Glutamatergic neuron (in vitro differentiated cells): ENCODE measurements around the gene SUSD6. TPM values are rescaled to one million over a fixed set of nuclear protein-coding genes. Genes with fewer than 3 reads are reported as not detected.
A peak's percentile ranks its signal among the peaks of the same experiment; 100 is the strongest.

ENCODE experiments used
- DNase-seq: peaks from one replicate; pipeline ENCODE4 v3.0.0; 2022
- H3K27ac Mint-ChIP-seq: one replicate; pipeline ENCODE4 v1.8.0; 2020; ENCODE audit warnings: mild to moderate bottlenecking, mixed read lengths, inconsistent platforms; ENCODE audit not compliant: unreplicated experiment
- H3K27me3 Mint-ChIP-seq: one replicate; pipeline ENCODE4 v1.8.0; 2020; ENCODE audit warnings: mild to moderate bottlenecking, moderate library complexity, mixed read lengths, inconsistent platforms; ENCODE audit not compliant: unreplicated experiment
- H3K36me3 Mint-ChIP-seq: one replicate; pipeline ENCODE4 v1.8.0; 2020; ENCODE audit warnings: mild to moderate bottlenecking, mixed read lengths, inconsistent platforms; ENCODE audit not compliant: unreplicated experiment
- H3K4me1 Mint-ChIP-seq: one replicate; pipeline ENCODE4 v1.8.0; 2020; ENCODE audit warnings: mild to moderate bottlenecking, low read depth, mixed read lengths, inconsistent platforms; ENCODE audit not compliant: unreplicated experiment
- H3K4me3 Mint-ChIP-seq: one replicate; pipeline ENCODE4 v1.8.0; 2020; ENCODE audit warnings: mild to moderate bottlenecking, mixed read lengths, inconsistent platforms; ENCODE audit not compliant: unreplicated experiment
- H3K9me3 Mint-ChIP-seq: one replicate; pipeline ENCODE4 v1.8.0; 2020; ENCODE audit warnings: mild to moderate bottlenecking, moderate library complexity, mixed read lengths, inconsistent platforms; ENCODE audit not compliant: unreplicated experiment
- total RNA-seq: library from RNA; stranded (reverse); fragmentation: NEBNext Ultra II Directional; extraction: Animal tissue kit (Norgen Biotek cat#: 25700); gene quantifications from one replicate; pipeline ENCODE4 v1.2.1, GENCODE V29; 2021; ENCODE audit not compliant: unreplicated experiment
- TF ChIP-seq, protein P1 (sequence below): fragments of 200-600 bp; sonication (generic); IDR thresholded peaks from one replicate; pipeline ENCODE4 v1.5.0; 2021; ENCODE audit not compliant: partially characterized antibody, unreplicated experiment

Gene SUSD6
- total RNA-seq, 1 donor from 2014 or later, result 106 TPM

DNA sequence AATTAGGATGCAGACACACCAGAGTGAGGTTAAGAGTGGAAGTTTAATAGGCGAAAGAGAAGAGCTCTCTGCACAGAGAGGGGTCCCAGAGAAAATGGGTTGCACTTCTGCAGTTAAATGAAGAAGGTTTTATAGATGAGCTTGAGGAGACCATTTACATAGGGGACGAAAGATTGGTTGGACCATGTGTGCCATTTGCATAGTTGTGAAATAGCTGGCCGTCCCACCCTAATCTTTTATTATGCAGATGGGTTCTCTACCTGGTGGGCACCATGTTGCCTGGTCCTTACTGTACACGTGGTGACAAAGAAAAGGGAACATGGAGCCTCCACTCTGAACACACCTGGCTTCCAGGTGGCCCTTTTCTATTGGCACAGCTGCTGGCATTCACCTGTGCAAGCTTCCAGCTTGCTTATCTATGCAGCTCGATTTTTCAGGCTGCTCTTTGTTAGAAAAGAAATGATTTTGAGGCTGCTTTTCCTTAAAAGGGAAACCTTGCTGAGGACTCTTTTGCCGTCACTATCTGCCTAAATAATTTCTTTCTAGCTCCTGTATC is 88.4 kb downstream of the SUSD6 start:
- H3K27me3 Mint-ChIP-seq, result peaks cover 20% of the 10 kb centered on the region
- TF ChIP-seq, protein P1, sequence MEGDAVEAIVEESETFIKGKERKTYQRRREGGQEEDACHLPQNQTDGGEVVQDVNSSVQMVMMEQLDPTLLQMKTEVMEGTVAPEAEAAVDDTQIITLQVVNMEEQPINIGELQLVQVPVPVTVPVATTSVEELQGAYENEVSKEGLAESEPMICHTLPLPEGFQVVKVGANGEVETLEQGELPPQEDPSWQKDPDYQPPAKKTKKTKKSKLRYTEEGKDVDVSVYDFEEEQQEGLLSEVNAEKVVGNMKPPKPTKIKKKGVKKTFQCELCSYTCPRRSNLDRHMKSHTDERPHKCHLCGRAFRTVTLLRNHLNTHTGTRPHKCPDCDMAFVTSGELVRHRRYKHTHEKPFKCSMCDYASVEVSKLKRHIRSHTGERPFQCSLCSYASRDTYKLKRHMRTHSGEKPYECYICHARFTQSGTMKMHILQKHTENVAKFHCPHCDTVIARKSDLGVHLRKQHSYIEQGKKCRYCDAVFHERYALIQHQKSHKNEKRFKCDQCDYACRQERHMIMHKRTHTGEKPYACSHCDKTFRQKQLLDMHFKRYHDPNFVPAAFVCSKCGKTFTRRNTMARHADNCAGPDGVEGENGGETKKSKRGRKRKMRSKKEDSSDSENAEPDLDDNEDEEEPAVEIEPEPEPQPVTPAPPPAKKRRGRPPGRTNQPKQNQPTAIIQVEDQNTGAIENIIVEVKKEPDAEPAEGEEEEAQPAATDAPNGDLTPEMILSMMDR, result no peak
- DNase-seq, result no peak
- no peak overlapping the region for H3K4me3 Mint-ChIP-seq
- peaks cover 14% of the 10 kb centered on the region for H3K9me3 Mint-ChIP-seq
- H3K4me1 Mint-ChIP-seq, result peaks cover 71% of the 10 kb centered on the region
- H3K27ac Mint-ChIP-seq, result peak overlapping the region; percentile 74
- no peaks in the 10 kb centered on the region for H3K36me3 Mint-ChIP-seq

DNA sequence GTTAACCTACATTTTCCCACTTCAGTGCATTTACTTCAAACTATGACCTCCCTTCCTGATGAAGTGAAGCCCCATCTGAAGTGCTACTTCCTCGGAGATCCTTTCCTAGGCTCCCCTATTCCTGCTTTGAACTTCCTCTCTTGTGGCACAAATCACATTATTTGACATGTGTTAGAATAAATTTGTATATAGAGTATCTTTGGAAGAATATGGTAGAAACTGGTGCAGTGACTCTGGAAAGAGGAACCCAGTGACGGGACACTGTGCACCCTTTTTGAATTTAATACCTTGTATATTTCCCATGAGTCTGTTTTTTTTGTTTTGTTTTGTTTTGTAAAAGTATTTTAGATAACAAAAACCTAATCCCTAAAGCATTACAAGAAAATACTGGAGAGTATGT is 89.2 kb downstream of the SUSD6 start:
- H3K4me3 Mint-ChIP-seq, result peak overlapping the region; percentile 28
- peak overlapping the region; percentile 74 for H3K27ac Mint-ChIP-seq
- TF ChIP-seq, protein P1, result no peak
- H3K27me3 Mint-ChIP-seq, result peaks cover 19% of the 10 kb centered on the region
- peaks cover 66% of the 10 kb centered on the region for H3K4me1 Mint-ChIP-seq
- H3K36me3 Mint-ChIP-seq, result no peaks in the 10 kb centered on the region
- peaks cover 14% of the 10 kb centered on the region for H3K9me3 Mint-ChIP-seq
- no peak for DNase-seq

DNA sequence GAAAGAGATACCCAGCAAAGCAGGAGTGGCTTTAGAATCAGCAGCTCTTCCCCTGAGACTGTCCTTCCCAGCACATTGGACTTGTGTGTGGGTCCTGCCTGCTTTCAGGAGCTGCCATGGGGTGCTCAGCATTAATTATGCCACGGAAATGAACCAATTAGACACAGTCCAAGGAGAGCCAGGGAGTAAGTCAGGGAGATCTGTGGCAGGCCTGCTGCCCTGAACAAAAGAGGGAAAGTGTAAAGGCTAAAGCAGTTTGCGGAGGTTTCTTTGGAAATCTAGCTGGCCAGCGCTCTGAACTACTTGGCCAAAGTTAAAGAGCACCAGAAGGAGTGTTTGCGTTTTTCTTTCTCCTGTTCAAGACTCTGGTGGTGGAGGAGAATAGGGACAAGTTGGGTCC is 89.9 kb downstream of the SUSD6 start:
- DNase-seq, result no peak
- Mint-ChIP-seq H3K4me3 (peak overlapping the region; percentile 69), H3K4me1 (peaks cover 61% of the 10 kb centered on the region), H3K9me3 (peaks cover 9% of the 10 kb centered on the region), H3K27ac (peak overlapping the region; percentile 93), H3K36me3 (no peaks in the 10 kb centered on the region), H3K27me3 (peaks cover 20% of the 10 kb centered on the region)
- TF ChIP-seq, protein P1, result no peak

DNA sequence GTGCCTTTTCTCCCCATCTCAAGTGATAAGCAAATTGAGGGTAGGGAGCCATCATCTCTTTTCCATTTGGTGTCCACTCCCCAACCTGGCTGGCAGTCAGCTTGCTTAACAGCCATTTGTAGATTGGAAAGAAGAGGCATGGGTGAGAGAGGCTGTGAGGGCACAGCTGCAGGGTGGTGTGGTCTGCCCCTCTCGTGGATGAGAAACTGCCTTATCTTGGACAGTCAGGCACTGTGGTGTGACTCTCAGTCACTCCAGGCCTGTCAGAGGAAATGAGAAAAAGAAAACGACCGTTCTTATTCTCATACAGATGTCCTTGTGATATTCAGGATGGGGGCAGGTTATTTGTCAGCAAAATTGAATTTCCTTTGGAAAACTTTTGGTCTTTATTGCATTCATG is 90.5 kb downstream of the SUSD6 start:
- H3K36me3 Mint-ChIP-seq, result no peaks in the 10 kb centered on the region
- peaks cover 57% of the 10 kb centered on the region for H3K4me1 Mint-ChIP-seq
- TF ChIP-seq, protein P1, result no peak
- peaks cover 21% of the 10 kb centered on the region for H3K27me3 Mint-ChIP-seq
- no peak for DNase-seq
- peak overlapping the region; percentile 59 for H3K27ac Mint-ChIP-seq
- H3K4me3 Mint-ChIP-seq, result peak overlapping the region; percentile 25
- peaks cover 11% of the 10 kb centered on the region for H3K9me3 Mint-ChIP-seq

DNA sequence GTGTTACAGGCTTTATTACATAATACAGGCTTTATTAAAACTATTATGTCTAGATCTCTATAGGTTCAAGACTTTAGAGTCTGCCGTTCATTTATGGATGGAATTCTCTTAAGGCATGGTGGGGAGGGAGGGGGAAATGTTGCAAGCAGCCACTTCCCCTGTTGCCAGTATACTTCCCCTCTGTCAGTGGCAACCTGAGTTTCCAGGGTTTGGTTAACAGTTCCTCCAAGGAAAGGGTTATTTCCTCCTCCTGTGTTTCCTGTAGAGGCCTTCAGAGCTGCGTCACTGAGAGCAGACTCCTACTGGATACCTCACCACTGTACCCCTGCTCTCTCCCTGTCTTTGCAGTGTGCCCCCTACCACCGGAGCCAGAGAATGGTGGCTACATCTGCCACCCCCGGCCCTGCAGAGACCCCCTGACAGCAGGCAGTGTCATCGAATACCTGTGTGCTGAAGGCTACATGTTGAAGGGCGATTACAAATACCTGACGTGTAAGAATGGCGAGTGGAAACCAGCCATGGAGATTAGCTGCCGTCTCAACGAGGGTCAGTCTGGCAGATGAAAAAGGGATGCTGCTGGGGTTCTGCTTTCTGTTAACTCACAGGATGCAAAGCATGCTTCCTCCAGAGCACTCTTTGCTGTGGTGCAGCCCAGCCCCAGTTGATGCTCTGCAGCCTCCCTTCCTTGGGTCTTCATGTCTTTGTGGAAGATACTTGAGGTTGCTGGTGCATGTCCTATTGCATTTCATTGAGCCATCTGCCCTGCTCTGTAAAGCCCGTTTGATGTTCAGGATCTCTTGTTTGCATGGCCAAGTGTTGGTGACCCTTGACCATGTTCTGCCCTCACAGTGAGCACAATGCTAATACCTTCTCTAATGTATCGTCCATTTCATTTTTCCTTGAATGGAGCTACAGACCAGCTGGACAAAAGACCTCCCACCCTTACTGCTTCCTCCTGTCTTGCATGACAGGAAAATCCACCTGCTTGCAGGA is 91.9 kb downstream of the SUSD6 start:
- Mint-ChIP-seq H3K9me3 (peaks cover 14% of the 10 kb centered on the region), H3K4me1 (peaks cover 51% of the 10 kb centered on the region), H3K27me3 (peaks cover 16% of the 10 kb centered on the region), H3K27ac (peak overlapping the region; percentile 80), H3K4me3 (peak overlapping the region; percentile 63), H3K36me3 (no peaks in the 10 kb centered on the region)
- TF ChIP-seq, protein P1, result no peak
- no peak for DNase-seq
